Heart left ventricle (tissue), 16 donors: ENCODE measurements around the gene OTOP3. TPM values are rescaled to one million over a fixed set of nuclear protein-coding genes. Genes with fewer than 3 reads are reported as not detected.

Experiments used
- ATAC-seq, 4 donors: fragments of 200-7000 bp; cut with Tn5 transposase; one replicate each; pipeline ENCODE4 v1.9.1; 2020 to 2022; ENCODE audit warnings: moderate library complexity in 4 of 4, mild to moderate bottlenecking in 3 of 4, moderate number of reproducible peaks in 1 of 4
- DNase-seq, 5 donors: peaks; one replicate each; pipeline ENCODE4 v3.0.0-alpha.2; 2020
- H3K27ac ChIP-seq, 12 donors: fragments of 200-600 bp; sonication (generic) in 4 of 12; one replicate each; pipeline versions ENCODE4 v1.5.0 to v1.8.0; 2016 to 2022; ENCODE audit warnings: mild to moderate bottlenecking in 2 of 12
- H3K27me3 ChIP-seq, 9 donors: fragments of 200-600 bp; sonication (generic) in 2 of 9; one replicate each; pipeline versions ENCODE4 v1.5.1 to v1.8.0; 2016 to 2022; ENCODE audit warnings: mild to moderate bottlenecking in 3 of 9
- H3K36me3 ChIP-seq, 9 donors: fragments of 200-600 bp; sonication (generic) in 2 of 9; one replicate each; pipeline versions ENCODE4 v1.5.0 to v1.8.0; 2018 to 2022; ENCODE audit warnings: mild to moderate bottlenecking in 2 of 9
- H3K4me1 ChIP-seq, 12 donors: fragments of 200-600 bp; sonication (generic) in 4 of 12; one replicate each; pipeline versions ENCODE4 v1.5.0 to v1.8.0; 2016 to 2022; ENCODE audit warnings: mild to moderate bottlenecking in 3 of 12
- H3K4me3 ChIP-seq, 12 donors: fragments of 200-600 bp; sonication (generic) in 4 of 12; one replicate each; pipeline versions ENCODE4 v1.5.0 to v1.8.0; 2017 to 2022; ENCODE audit warnings: mild to moderate bottlenecking in 9 of 12, moderate library complexity in 4 of 12
- H3K9me3 ChIP-seq, 12 donors: fragments of 200-600 bp; sonication (generic) in 4 of 12; one replicate each; pipeline versions ENCODE4 v1.5.0 to v1.8.0; 2016 to 2022; ENCODE audit warnings: mild to moderate bottlenecking in 1 of 12
- CTCF ChIP-seq, 12 donors: fragments of 200-600 bp; sonication (generic) in 4 of 12; IDR thresholded peaks; one replicate each; pipeline versions ENCODE4 v1.5.0 to v1.8.0; 2018 to 2022; ENCODE audit warnings: antibody characterized with exemption in 12 of 12, mild to moderate bottlenecking in 5 of 12
- POLR2A ChIP-seq, 2 donors: fragments of 450-650 bp; IDR thresholded peaks; one replicate each; pipeline ENCODE4 v1.6.1; 2017; ENCODE audit warnings: antibody characterized with exemption in 2 of 2, mild to moderate bottlenecking in 2 of 2, moderate library complexity in 2 of 2
- WGBS, 4 donors: extraction: QIAGEN DNeasy Blood & Tissue Kit in 2 of 4; methylation state at CpG; one replicate each; pipeline versions ENCODE4 v1.1.5 to v1.1.7; 2013 to 2018; 5-methylcytosine and 5-hydroxymethylcytosine counted together
- intact Hi-C, 10 donors: fragments of 100-400 bp; cut with DNase I; formaldehyde crosslinking; loops; one replicate each; pipeline versions ENCODE4 v1.11.1 to v1.14.2; 2022
- polyA plus RNA-seq, 2 donors: library from polyadenylated mRNA; stranded (reverse); fragments of 200-250 nt; gene quantifications; one replicate each; pipeline ENCODE4 v1.2.3, GENCODE V29; 2013
- total RNA-seq, 9 donors: library from RNA; depleted of rRNA in 2 of 9; stranded (reverse); fragments of >200 nt in 2 of 9; fragmentation: NEBNext Ultra II Directional in 3 of 9; extraction: Animal tissue kit (Norgen Biotek cat#: 25700) in 3 of 9; gene quantifications; one replicate each; pipeline versions ENCODE4 v1.1.0 to v1.2.4, GENCODE V29; 2016 to 2023
- donor health status: ischemic (EF 13 %, LVEDD 7.1; RV severe dilation, severe dysfunction).
- donor health status: healthy with polysubstance abuse.
- donor health status: DM: no; HTN: yes; CAD: no.
- donor health status: DM: no; HTN: no; CAD: no.
- donor health status: ischemic (EF 25% LVEDD 6.9; RV normal size, moderate dysfunction).
- donor health status: ischemic (EF 25% LVEDD 5.7; RV mildly dilated, moderate dysfunction).
- donor health status: healthy.
- donor health status: DM: yes; HTN: yes; CAD: no.
- donor health status: ischemic (EF 35%, LVEDD 5.7; RV mildly dilated, moderate dysfunction).
- donor health status: nonischemic (EF 11% LVEDD 7.7; RV severe dilation, severe dysfunction).
- donor health status: DM: yes; HTN: yes; CAD: no.
- donor health status: PGD.
- donor health status: ischemic (EF 29% LVEDD 5.4; RV normal size, mild dysfunction).
- donor health status: nonischemic (EF 23%, LVEDD 6.1; RV moderate dilation, normal function).

Gene OTOP3
- total and polyA plus RNA-seq, 11 donors, result not detected

GRCh38 chr17:74961657-74962350 lies 26.1 kb downstream of the OTOP3 start:
- Histone ChIP-seq H3K4me1 (peaks cover 0 to 6% (median 0%) of the 10 kb centered on the region in 12 donors), H3K4me3 (no peak overlapping the region), H3K27me3 (peaks cover 0 to 5% (median 0%) of the 10 kb centered on the region in 9 donors), H3K9me3 (no peaks in the 10 kb centered on the region), H3K27ac (no peak overlapping the region), H3K36me3 (peaks cover 0 to 7% (median 0%) of the 10 kb centered on the region in 9 donors)
- peak; percentile 78 to 91 (median 86) for ATAC-seq
- WGBS, 4 donors, result 22 to 55% (median 45%) methylated on average over 12 to 23 of the region's 23 CpGs
- TF ChIP-seq CTCF (IDR thresholded peaks at IDR 0.05) (peak; percentile 67 to 89 (median 80)), POLR2A (IDR thresholded peaks at IDR 0.05) (no peak)
- peak; percentile 88 to 91 (median 89) for DNase-seq
- intact Hi-C loops, result loop anchor here (1.0 to 10.0 kb wide), 12 partner anchors 50 to 245 kb away; partner anchors contain the start of genes MRPL58 (in 7 of the 10), ATP5PD (in 1 of the 10), KCTD2 (in 1 of the 10) and NUP85 (in 1 of the 10)

GRCh38 chr17:74962622-74963394 lies 27.1 kb downstream of the OTOP3 start:
- 87 to 93% (median 88%) methylated on average over 7 to 18 of the region's 18 CpGs for WGBS, 4 donors
- ATAC-seq (no peak), DNase-seq (peak in 1 of 5 donors; percentile 43)
- no peaks in the 10 kb centered on the region for H3K9me3 ChIP-seq
- TF ChIP-seq CTCF (IDR thresholded peaks at IDR 0.05) (no peak), POLR2A (IDR thresholded peaks at IDR 0.05) (no peak)
- peaks cover 0 to 6% (median 0%) of the 10 kb centered on the region in 12 donors for H3K4me1 ChIP-seq
- no peak overlapping the region for H3K27ac ChIP-seq
- no peak overlapping the region for H3K4me3 ChIP-seq
- peaks cover 0 to 3% (median 0%) of the 10 kb centered on the region in 9 donors for H3K36me3 ChIP-seq
- intact Hi-C loops, result loop anchor here in 9 of 10 donors (5.0 to 10.0 kb wide), 8 partner anchors 49 to 244 kb away; partner anchors contain the start of genes MRPL58 (in 6 of the 9), ATP5PD (in 1 of the 9), KCTD2 (in 1 of the 9) and NUP85 (in 1 of the 9)
- peaks cover 0 to 3% (median 0%) of the 10 kb centered on the region in 9 donors for H3K27me3 ChIP-seq

- no peak for ATAC-seq
- Histone ChIP-seq H3K27ac (no peak overlapping the region), H3K4me1 (peaks cover 0 to 6% (median 0%) of the 10 kb centered on the region in 12 donors), H3K36me3 (peaks cover 0 to 3% (median 0%) of the 10 kb centered on the region in 9 donors), H3K9me3 (no peaks in the 10 kb centered on the region), H3K27me3 (no peaks in the 10 kb centered on the region), H3K4me3 (no peak overlapping the region)
- intact Hi-C loops, result loop anchor here in 9 of 10 donors (5.0 to 10.0 kb wide), 8 partner anchors 49 to 244 kb away; partner anchors contain the start of genes MRPL58 (in 6 of the 9), ATP5PD (in 1 of the 9), KCTD2 (in 1 of the 9) and NUP85 (in 1 of the 9)
- peak in 1 of 5 donors; percentile 26 for DNase-seq
- TF ChIP-seq CTCF (IDR thresholded peaks at IDR 0.05) (no peak), POLR2A (IDR thresholded peaks at IDR 0.05) (no peak)
- WGBS, 4 donors, result 71 to 81% (median 77%) methylated on average over 8 to 12 of the region's 12 CpGs
Observed at GRCh38 chr17:74963656-74964055, 28.0 kb downstream of the OTOP3 start.
